HTR-8/SVneo (cell line): ENCODE results near the gene ANKRD33B.
A peak's percentile ranks its signal among the peaks of the same experiment; 100 is the strongest.
"Not testable (repeated sequence)": the region's sequence is repeated elsewhere in the genome, so short reads cannot be mapped to it uniquely, and the experiment has no call there.

Experiments
- DNase-seq: peaks from one replicate; pipeline ENCODE4 v3.0.0; 2011; ENCODE audit warnings: low spot score, mixed read lengths; ENCODE audit not compliant: insufficient read length
- FAIRE-seq: peaks from 2 replicates; lab custom pipeline; 2011; peaks lifted over from hg19 to GRCh38; lab: Jason Lieb, UNC

The ANKRD33B gene

DNA sequence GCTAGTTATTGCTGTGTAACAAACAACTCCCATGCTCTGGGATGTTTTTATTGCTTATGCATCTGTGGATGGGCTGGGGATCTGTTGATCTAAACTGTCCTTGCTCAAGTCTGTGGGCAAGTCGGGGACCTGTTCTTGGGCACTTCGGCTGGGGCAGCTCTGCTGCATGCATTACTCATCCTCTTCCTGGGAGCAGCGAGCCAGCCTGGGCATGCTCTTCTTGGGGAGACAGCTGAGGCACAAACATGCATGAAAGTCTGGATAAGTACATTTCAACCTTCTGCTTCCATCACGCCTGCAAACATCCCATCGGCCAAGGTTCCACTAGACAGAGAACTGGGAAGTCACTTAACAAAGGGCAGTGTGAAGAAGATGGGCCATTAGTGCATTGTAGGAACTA is 66.3 kb downstream of the ANKRD33B start:
- FAIRE-seq, result no peak
- no peak for DNase-seq

GRCh38 chr5:10630744-10631143 is 66.9 kb downstream of the ANKRD33B start:
- FAIRE-seq, DNase-seq: not testable (repeated sequence)

DNA sequence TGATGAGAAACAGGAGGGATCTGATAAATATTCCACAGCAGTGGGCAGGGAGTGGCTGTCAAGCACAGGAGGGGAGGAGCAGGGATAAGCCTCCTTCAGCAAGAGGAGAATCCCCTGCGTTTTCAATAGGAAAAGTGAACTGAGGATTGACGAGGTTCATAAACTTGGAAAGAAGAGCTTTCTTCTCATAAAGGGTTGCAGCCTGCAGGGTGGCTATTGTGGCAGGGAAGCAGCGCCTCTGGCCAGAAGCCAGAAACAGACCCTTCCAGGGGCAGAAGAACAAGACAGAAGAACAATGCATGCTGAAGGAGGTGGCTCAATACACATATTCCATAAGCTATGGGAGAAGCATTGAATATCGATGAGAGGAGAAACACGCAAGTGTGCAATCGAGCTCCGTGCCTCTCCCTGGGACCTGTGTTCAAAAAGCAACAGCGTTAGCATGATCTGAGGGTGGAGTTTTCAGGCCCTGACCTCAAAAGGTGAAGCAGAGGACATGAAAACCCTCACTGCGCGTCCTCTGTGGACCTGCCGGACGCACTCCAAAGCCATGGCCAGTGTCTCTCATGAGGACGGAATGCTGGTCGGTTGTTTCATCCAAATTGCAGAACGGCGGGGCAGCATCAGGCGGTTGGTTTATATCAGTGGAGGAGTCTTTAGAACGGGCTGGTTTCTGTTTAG is 67.6 kb downstream of the ANKRD33B start:
- no peak for FAIRE-seq
- DNase-seq, result no peak

- DNase-seq (no peak), FAIRE-seq (no peak)
Observed at GRCh38 chr5:10632110-10632761, 68.4 kb downstream of the ANKRD33B start.

DNA sequence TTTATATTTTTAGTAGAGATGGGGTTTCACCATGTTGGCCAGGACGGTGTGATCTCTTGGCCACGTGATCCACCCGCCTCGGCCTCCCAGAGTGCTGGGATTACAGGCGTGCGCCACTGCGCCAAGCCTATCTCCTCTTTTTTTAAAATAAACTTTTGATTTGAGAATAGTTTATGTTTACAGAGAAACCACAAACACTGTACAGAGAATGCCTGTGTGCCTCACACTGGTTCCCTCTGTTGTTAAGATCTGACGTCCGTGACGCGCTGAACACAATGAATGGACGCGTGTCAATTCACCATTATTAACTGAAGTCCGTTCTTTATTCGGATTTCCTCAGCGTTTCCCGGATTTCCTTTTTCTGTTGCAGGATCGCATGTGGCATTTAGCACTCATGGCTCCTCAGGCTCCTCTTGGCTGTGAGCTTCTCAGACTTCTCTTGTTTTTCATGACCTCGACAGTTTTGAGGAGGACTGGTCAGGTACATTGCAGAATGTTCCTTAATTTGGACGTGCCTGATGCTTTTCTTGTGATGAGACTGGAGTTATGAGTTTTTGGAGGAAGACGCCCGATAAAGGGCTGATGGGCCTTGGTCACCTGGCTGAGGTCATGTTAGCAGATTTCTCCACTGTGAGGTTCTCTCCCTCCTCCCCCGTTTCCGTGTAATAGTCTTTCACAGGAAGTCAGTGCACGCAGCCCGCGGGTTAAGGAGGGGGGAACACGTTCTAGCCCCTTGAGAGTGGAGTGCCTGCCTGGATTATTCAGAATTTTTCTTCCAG is 69.6 kb downstream of the ANKRD33B start:
- FAIRE-seq (no peak), DNase-seq (no peak)

GRCh38 chr5:10634050-10634449 is 70.2 kb downstream of the ANKRD33B start:
- no peak for FAIRE-seq
- DNase-seq, result no peak

DNA sequence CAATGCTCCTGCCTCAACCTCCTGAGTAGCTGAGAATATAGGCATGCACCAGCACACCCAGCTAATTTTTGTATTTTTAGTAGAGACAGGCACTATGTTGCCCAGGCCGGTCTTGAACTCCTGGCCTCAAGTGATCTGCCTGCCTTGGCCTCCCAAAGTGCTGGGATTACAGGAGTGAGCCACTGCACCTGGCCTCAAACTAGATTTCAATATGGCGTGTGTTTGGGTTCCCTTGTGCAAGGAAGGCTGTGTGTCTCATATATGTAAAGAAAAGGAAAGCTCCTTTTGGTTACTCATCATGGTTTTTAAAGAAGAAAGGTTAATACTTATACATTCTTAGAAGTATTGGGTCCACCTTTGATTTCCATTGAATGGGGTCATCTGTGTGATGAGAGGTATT is 70.7 kb downstream of the ANKRD33B start:
- no peak for FAIRE-seq
- no peak for DNase-seq

- DNase-seq (peak; percentile 68), FAIRE-seq (no peak)
Observed at GRCh38 chr5:10635257-10635866, 71.5 kb downstream of the ANKRD33B start.

DNA sequence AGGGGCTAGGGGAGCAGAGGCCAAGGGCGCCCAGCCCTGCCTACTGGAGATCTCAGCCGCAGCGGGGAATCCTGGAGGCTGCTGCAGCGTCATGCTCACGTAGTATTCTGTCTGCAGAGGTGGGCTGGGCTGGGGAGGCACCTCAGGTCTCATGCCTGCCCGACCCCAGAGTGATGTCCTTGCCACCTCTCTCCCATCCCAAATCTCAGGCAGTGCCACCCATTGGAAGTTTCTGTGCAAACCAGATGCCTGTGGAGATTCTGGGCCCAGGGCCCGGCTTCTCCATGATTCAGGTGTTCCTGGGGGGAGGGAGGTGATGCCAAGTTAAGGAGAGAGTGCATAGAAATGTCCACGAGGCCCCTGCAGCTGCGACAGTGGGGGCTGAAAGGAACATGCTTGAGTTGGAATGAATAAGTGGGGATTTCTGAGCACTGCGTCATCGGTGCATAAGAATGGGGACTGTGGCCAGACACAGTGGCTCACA is 72.0 kb downstream of the ANKRD33B start:
- no peak for DNase-seq

DNA sequence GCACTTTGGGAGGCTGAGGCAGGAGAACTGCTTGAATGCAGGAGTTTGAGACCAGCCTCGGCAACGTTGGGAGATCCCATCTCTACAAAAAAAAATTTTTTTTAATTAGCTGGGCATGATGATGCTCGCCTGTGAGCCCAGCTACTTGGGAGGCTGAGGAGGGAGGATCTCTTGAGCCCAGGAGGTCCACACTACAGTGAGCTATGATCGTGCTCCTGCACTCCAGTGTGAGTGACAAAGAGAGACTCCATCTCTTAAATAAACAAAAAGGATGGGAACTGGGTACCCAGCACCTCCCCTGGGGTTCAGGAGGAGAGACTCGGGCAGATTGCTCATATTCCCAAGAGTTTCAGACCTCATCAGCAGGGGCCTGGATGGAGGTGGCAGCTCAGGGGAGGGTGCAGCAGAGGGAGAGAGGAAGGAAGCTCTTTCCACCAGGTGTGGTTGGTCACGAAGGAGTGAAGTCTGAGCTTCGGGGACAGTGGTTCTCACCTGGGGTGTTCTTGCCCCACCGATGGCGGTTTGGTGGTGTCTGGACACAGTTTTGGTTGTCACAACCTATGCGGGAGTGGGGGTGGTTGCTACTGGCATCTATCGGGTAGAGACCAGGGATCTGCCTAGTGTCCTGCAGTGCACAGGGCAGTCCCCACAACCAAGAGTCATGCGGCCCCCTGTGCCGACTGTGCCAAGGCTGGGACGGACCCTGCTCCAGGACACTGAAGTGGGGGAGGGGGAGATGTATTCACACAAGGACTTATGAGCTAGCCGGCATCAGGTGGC is 72.7 kb downstream of the ANKRD33B start:
- DNase-seq, result no peak

More for the DNA sequence above, 72.0 kb downstream of the ANKRD33B start:
- FAIRE-seq, result no peak

GRCh38 chr5:10637944-10638343 is 74.1 kb downstream of the ANKRD33B start:
- DNase-seq (no peak), FAIRE-seq (no peak)

More for the DNA sequence above, 72.7 kb downstream of the ANKRD33B start:
- FAIRE-seq, result no peak

- not testable (repeated sequence) for FAIRE-seq, DNase-seq
Observed at GRCh38 chr5:10638723-10639122, 74.9 kb downstream of the ANKRD33B start.

GRCh38 chr5:10639846-10640368 is 76.0 kb downstream of the ANKRD33B start:
- FAIRE-seq (no peak), DNase-seq (no peak)

GRCh38 chr5:10642367-10642766 is 78.5 kb downstream of the ANKRD33B start:
- FAIRE-seq (no peak), DNase-seq (no peak)

GRCh38 chr5:10644192-10644591 is 80.3 kb downstream of the ANKRD33B start:
- no peak for FAIRE-seq

GRCh38 chr5:10645146-10645545 is 81.3 kb downstream of the ANKRD33B start:
- FAIRE-seq, result no peak
- no peak for DNase-seq

More at GRCh38 chr5:10644192-10644591, 80.3 kb downstream of the ANKRD33B start:
- DNase-seq, result no peak

DNA sequence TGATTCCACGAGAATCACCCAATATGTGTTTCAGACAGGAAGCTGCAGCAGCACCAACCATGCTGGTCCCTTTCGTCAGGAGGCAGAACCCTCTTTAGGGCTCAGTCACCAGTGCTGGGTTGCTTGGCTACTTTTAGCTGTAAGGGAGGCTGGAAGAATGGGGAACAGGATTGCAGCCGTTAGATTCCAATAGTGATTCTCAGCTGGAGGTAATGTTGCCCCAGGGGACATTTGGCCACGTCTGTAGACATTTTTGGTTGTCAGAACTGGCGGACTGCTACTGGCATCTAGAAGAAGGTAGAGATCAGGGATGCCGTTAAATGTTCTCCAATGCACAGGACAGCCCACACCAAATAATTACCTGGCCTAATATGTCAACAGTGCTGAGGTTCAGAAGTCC is 81.8 kb downstream of the ANKRD33B start:
- FAIRE-seq, result peak; percentile 42
- DNase-seq, result no peak

DNA sequence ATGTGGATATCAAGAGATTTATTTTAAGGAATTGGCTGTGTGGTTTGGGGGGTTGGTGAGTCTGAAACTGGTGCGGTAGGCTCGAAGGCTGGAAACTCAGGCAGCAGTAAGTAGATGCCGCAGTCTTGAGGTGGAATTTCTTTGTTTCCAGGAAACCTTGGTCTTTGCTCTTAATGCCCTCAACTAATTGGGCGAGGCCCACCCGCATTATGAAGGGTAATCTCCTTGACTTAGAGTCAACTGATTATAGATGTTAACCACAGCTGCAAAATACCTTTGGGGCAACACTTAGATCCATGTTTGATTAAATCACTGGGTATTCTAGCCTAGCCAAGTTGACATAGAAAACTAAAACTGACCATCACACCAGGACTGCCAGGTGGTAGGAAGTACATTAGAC is 83.8 kb downstream of the ANKRD33B start:
- DNase-seq (no peak), FAIRE-seq (peak; percentile 13)
